Epidermal melanocyte (primary cell): ENCODE data around the gene ARHGAP40.
"Not testable (repeated sequence)": the region's sequence is repeated elsewhere in the genome, so short reads cannot be mapped to it uniquely, and the experiment has no call there.

Source experiments
- DNase-seq: peaks from one replicate; pipeline ENCODE4 v3.0.0; 2011; ENCODE audit warnings: low spot score; ENCODE audit not compliant: insufficient read length

ARHGAP40 gene

GRCh38 chr20:38588303-38588702 is 13.3 kb upstream of the ARHGAP40 start:
- DNase-seq = no peak

DNA sequence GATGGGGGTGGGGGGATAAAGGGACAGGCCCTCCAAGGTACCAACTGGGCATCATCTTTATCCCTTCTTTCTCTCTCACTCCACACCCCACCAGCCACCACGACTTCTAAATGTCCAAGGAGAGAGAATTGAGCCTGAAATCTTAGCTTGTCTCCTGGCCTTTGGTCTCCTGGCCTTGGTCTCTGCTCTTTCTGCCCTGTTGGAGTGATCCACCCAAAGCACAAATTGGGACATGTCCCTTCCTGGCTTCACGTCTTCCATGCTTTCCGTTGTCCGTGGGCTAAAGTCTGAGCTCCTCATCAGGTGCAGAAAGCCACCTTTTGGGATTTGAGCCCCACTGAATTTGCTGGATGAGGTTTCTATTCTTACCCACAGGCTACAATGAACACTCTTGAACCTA is 12.3 kb upstream of the ARHGAP40 start:
- DNase-seq = no peak

- no peak for DNase-seq
Observed at GRCh38 chr20:38589967-38590675, 11.5 kb upstream of the ARHGAP40 start.

DNA sequence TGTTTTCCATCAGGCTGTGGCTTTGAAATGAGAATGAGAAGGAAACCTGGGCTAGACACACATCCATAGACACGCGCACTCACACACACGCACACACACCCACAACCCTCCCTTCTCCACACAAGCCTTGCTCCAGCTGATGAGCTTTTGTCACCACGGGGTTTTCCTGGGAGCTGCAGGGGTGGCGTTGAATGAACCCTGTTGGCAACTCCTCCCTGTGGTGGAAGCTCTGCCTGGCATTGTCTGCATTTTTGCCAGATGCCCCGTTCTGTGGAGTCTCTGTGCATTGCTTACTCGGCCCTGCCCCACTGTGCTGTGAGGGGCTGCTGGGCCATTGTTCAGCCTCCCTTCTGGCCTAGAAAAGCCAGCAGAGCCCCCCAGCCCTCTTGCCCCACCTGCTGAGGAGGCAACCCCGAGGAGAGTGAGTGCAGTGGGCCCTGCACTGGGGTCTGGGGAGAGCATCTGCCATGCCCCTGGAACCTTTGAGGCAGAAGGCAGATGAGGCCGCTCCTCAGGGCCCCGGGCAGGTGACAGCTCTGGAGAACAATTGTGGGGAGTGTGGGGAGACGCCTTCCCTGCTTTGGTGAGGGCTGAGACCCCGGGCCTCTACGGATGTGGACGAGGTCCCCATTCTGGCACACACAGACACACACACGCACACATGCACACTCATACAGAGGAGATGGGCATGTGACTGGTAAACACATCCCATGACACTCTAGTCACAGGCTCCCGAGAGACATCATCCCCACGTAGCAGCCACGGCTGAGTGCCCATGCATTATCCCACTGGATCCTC is 10.7 kb upstream of the ARHGAP40 start:
- DNase-seq = no peak

GRCh38 chr20:38591474-38592410 is 9.9 kb upstream of the ARHGAP40 start:
- no peak for DNase-seq

GRCh38 chr20:38592411-38592790 is 9.2 kb upstream of the ARHGAP40 start:
- DNase-seq = not testable (repeated sequence)

GRCh38 chr20:38594281-38594680 is 7.3 kb upstream of the ARHGAP40 start:
- not testable (repeated sequence) for DNase-seq

GRCh38 chr20:38595886-38596285 is 5.7 kb upstream of the ARHGAP40 start:
- not testable (repeated sequence) for DNase-seq

- DNase-seq = no peak
Observed at GRCh38 chr20:38599410-38599882, 2.2 kb upstream of the ARHGAP40 start.

GRCh38 chr20:38600057-38600456 is 1.6 kb upstream of the ARHGAP40 start:
- DNase-seq = no peak

- no peak for DNase-seq
Observed at GRCh38 chr20:38602185-38602581, 574 bp downstream of the ARHGAP40 start.

DNA sequence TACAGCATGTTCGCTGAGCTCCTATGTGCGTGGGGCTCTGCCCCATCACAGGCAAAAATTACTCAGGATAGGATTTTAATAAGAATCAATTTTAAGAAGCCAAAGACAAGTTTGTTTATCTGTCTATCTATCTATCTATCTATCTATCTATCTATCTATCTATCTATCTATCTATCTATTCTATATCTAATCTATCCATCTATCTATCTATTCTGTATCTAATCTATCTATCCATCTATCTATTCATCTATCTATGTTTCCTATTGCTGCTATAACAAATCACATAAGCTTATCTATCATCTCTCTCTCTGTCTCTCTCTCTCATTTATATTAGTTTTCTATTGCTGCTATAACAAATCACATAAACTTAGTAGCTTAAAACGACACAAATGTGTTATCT is 1.7 kb downstream of the ARHGAP40 start:
- DNase-seq = no peak

GRCh38 chr20:38604873-38605303 is 3.3 kb downstream of the ARHGAP40 start:
- no peak for DNase-seq

DNA sequence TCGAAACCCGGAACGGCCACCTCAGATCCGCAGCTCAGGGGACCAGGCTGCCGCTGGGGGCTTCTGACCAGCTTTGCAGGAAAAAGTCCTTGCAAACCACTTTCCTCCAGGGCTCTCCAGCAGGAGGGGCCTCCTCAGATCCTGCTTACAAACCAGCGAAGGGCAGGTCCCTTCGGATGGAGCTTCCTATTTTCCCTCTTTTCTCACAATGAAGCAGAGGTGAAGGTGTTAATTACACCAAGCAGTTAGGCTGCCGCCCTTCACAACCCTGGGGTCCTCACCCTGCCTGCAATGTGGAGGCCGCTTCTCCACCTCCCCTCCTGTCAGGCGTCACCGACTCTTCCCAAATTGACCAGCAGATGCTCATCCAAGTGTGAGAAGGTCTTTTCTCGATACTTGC is 5.7 kb downstream of the ARHGAP40 start:
- DNase-seq = no peak

GRCh38 chr20:38608188-38608587 is 6.6 kb downstream of the ARHGAP40 start:
- DNase-seq = no peak

GRCh38 chr20:38609815-38610214 is 8.2 kb downstream of the ARHGAP40 start:
- no peak for DNase-seq

- no peak for DNase-seq
Observed at GRCh38 chr20:38610521-38610920, 8.9 kb downstream of the ARHGAP40 start.

DNA sequence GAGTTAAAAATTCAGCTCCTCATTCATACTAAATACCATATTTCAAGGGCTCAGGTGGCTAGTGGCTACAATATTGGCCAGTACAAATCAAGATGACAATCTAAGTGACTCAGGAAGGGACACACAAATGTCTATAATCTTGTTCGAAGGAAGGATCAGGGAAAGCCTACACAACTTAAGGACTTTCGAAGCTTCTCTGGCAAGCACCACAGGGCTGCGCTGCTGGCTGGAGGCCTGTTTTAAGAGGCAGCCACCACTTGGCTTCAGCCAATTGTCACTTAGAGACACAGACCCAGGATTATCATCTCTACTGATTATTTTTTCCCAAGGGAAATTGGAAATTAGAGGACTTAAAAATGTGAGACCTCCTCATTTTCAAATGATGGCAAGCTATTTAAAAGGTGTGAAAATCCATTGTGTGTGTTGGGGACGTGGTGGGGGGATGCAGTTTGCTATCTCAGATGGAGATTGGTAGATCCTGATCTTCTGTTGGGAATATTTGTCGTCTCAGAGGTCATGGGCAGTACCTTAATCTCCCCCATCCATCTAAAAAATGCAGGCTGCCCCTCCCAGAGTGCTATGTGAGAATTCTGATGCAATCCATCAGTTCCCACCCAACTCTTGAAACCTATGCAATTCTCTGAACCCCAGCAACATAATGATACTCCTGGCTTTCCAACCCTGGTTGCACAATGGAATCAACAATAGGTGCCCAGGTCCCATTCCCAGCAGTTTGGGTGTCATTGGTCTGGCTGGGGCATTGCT is 11.3 kb downstream of the ARHGAP40 start:
- DNase-seq = peak; percentile 17

DNA sequence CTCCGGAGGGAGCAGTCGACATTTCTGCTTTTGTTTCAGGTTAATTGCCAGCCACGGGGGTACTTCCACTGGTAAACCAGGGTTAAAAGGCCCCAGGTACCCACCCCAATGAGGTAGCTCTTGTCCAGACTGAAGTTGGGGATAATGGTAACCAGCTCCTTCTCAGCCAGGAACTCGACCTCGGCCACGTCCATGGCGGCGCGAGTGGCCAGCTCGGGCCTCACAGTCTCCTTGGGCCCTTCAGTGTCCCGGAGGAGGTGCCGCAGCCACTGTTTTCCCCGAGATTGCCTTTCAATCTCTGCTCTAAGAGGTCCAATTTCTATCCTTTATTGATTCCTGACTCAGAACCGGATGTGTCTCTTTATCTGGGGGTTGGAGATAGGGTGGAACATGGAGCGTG is 13.7 kb downstream of the ARHGAP40 start:
- DNase-seq = no peak

DNA sequence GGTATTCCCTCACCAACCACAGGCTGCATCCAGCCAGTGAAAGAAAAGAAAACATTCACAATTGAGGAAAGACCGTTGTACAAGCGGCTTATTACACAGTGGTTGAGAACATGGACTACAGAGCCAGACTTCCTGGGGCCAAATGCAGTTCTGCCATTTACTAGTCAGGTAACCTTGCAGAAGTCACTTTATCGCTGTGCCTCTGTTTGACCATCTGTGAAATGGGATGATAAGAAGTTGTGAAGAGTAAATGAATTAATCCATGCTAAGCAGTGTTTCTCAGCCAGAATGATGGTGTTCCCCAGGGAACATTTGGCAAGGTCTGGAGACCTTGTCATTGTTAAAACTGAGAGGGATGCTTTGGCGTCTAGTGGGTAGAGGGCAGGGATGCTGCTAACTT is 14.8 kb downstream of the ARHGAP40 start:
- DNase-seq = no peak
